ENCODE results near the gene LYL1. TPM values are rescaled to one million over a fixed set of nuclear protein-coding genes. Genes with fewer than 3 reads are reported as not detected.

LYL1 gene
- total RNA-seq, 2 experiments from 2014 or later, result 66.8 to 72.5 TPM

DNA sequence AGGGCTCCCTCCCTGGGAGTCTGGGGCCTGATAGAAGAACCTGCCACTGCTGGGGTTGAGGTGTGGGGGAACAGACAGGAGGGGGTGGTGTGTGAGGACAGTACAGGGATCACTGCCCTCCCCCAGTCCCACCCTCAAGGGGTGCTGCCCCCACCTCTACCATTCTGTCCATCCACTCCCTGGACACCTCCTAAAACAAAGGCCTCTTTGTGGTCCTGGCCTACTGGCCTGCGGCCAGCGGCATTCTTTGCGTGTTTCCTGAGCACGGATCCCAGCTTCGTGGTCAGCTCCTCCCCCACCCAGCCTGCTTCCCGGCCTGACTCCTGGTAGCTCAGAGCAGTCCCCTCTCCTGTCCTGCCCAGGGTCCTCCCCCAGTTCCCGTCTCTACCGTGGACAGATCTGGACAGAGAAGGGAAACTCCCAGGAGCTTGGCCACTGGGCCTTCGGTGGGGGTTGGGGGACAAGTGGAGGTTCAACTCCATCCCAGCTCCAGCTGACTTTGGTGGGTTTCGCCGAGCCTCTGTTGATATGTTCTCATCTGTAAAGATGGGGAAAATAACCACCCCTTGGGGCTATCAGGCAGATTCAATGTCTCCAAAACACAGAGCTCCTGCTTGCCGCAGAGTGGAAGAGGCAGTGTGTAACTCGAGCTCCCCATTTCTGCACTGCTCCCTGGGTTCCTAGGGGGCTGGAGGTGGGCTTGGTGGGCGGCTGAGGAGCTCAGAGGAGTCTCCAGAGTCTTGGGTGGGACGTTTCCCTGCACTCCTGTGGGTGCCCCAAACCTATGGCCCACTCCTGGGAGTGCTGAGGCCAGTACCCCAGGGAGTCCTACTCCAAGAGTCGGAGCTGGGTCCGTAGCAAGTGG lies 48.7 kb downstream of the LYL1 start:
- ChIA-PET POLR2A (interaction anchor here (0.5 kb wide), 1 partner anchor 2000 kb away, joined by 4 read pairs; no protein-coding TSS in a partner anchor), CTCF (ENCODE audit: unreplicated experiment) (no interaction called here)
- TF ChIP-seq EZH2phosphoT487 (IDR thresholded peaks at IDR 0.05; ENCODE audit: borderline replicate concordance, low read depth, low read length), result no peak
- TF ChIP-seq, protein P1, sequence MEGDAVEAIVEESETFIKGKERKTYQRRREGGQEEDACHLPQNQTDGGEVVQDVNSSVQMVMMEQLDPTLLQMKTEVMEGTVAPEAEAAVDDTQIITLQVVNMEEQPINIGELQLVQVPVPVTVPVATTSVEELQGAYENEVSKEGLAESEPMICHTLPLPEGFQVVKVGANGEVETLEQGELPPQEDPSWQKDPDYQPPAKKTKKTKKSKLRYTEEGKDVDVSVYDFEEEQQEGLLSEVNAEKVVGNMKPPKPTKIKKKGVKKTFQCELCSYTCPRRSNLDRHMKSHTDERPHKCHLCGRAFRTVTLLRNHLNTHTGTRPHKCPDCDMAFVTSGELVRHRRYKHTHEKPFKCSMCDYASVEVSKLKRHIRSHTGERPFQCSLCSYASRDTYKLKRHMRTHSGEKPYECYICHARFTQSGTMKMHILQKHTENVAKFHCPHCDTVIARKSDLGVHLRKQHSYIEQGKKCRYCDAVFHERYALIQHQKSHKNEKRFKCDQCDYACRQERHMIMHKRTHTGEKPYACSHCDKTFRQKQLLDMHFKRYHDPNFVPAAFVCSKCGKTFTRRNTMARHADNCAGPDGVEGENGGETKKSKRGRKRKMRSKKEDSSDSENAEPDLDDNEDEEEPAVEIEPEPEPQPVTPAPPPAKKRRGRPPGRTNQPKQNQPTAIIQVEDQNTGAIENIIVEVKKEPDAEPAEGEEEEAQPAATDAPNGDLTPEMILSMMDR (conservative IDR thresholded peaks at IDR 0.05; ENCODE audit: low read length), result no peak
- Histone ChIP-seq H3K9me2 (ENCODE audit: insufficient read depth, low read length) (no peaks in the 10 kb centered on the region), H3K4me2 (ENCODE audit: low read length) (no peak overlapping the region), H3K36me3 (ENCODE audit: insufficient read depth, low read length) (no peaks in the 10 kb centered on the region), H3K4me3 (ENCODE audit: low read depth, low read length, poor library complexity, severe bottlenecking) (no peak overlapping the region), H4K20me1 (ENCODE audit: insufficient read depth, low read length) (no peaks in the 10 kb centered on the region), H3K4me1 (ENCODE audit: insufficient read depth, low read length, poor library complexity, severe bottlenecking) (no peaks in the 10 kb centered on the region), H3K27ac (ENCODE audit: low read depth, low read length, poor library complexity, severe bottlenecking) (no peak overlapping the region), H3K79me2 (ENCODE audit: insufficient read depth, low read depth, low read length) (no peaks in the 10 kb centered on the region), H2AFZ (ENCODE audit: low read length) (no peak overlapping the region), H3K9me3 (ENCODE audit: low read length) (no peaks in the 10 kb centered on the region)
- intact Hi-C loops (cut with micrococcal nuclease; ENCODE audit: unreplicated experiment), result no loop called here
- DNase-seq (ENCODE audit: low spot score), result no peak
- BruUV-seq (replicated peaks), result no TSS peak

DNA sequence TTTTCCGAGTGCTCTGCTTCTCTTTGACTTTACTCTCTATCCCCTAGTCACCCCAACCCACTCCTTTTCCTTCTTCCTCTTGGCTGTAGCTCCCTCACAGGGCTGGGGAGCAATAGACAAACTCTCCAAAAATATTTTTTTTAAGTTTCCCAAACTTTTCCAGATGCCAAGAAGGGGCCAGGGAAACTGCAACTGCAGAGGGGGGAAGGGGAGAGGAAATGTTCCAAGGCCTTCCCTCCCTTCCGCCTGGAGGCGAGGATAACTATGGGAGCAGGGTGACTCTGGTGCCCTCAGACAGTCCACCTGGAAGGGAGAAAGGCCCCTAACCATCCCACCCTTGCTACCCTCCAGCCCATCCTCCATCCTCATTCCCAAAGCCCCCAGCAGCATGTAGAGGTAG lies 49.4 kb downstream of the LYL1 start:
- Histone ChIP-seq H3K4me3 (ENCODE audit: low read depth, low read length, poor library complexity, severe bottlenecking) (no peak overlapping the region), H3K9me2 (ENCODE audit: insufficient read depth, low read length) (no peaks in the 10 kb centered on the region), H3K36me3 (ENCODE audit: insufficient read depth, low read length) (no peaks in the 10 kb centered on the region), H3K4me2 (ENCODE audit: low read length) (no peak overlapping the region), H3K4me1 (ENCODE audit: insufficient read depth, low read length, poor library complexity, severe bottlenecking) (no peaks in the 10 kb centered on the region), H3K9me3 (ENCODE audit: low read length) (no peaks in the 10 kb centered on the region), H3K27ac (ENCODE audit: low read depth, low read length, poor library complexity, severe bottlenecking) (no peak overlapping the region), H3K79me2 (ENCODE audit: insufficient read depth, low read depth, low read length) (no peaks in the 10 kb centered on the region), H4K20me1 (ENCODE audit: insufficient read depth, low read length) (no peaks in the 10 kb centered on the region), H2AFZ (ENCODE audit: low read length) (no peak overlapping the region)
- BruUV-seq (replicated peaks), result no TSS peak
- POLR2A ChIA-PET, result interaction anchor here (0.6 kb wide), 1 partner anchor 129 kb away, joined by 4 read pairs; no protein-coding TSS in a partner anchor
- CTCF ChIA-PET (ENCODE audit: unreplicated experiment), result no interaction called here
- no peak for DNase-seq (ENCODE audit: low spot score)
- TF ChIP-seq, protein P1 (conservative IDR thresholded peaks at IDR 0.05; ENCODE audit: low read length), result no peak
- no peak for TF ChIP-seq EZH2phosphoT487 (IDR thresholded peaks at IDR 0.05; ENCODE audit: borderline replicate concordance, low read depth, low read length)
- intact Hi-C loops (cut with micrococcal nuclease; ENCODE audit: unreplicated experiment), result no loop called here
